Skin epidermis (tissue), 12 donors: ENCODE results near the gene TP53BP2.
A peak's percentile ranks its signal among the peaks of the same experiment; 100 is the strongest.
"Not testable (repeated sequence)": the region's sequence is repeated elsewhere in the genome, so short reads cannot be mapped to it uniquely, and the experiment has no call there.

ENCODE experiments used
- H3K27ac ChIP-seq, 21 experiments: fragments of 200-600 bp; sonication (generic) in 11 of 21; one replicate each; pipeline ENCODE4 v1.5.0; 2020; ENCODE audit warnings: mild to moderate bottlenecking in 3 of 21, inconsistent platforms in 2 of 21, moderate library complexity in 2 of 21
- H3K4me3 ChIP-seq, 7 experiments: fragments of 200-600 bp; sonication (generic) in 2 of 7; one replicate each; pipeline ENCODE4 v1.5.0; 2020; ENCODE audit warnings: inconsistent platforms in 2 of 7, mild to moderate bottlenecking in 2 of 7, moderate library complexity in 1 of 7

TP53BP2 gene

DNA sequence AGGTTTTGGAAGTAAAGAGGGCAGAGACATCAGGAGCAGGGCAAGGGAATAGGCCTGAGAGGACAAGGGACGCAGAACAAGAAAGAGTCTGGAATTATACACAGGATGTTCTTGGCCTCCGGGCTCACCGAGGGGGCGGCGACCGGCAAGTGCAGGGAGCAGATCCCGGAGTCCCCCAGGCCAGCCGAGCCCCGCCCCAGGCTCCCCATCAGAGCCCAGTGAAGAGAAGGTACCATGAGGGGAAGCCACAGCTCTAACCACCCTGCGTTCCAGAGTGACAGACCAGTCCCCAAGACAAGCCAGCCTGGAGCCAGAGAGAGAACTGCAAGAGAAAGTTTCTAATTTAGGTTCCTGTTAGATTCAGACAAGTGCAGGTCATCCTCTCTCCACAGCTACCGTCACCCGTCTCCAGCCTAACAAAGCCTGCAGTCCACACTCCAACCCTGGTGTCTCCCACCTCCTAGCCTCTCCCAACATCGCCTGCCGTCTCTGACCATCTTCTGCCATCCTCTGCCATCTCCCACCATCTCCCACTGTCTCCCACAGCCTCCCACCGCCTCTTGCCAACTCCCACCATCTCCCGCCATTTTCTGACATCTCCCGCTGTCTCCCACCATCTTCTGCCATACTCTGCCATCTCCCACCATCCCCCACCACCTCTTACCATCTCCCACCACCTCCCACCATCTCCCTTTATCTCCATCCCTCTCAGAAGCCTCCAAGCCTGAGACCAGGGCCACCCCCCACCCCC, 90.9 kb downstream of the TP53BP2 start:
- Histone ChIP-seq H3K4me3 (no peak overlapping the region), H3K27ac (no peak overlapping the region)

DNA sequence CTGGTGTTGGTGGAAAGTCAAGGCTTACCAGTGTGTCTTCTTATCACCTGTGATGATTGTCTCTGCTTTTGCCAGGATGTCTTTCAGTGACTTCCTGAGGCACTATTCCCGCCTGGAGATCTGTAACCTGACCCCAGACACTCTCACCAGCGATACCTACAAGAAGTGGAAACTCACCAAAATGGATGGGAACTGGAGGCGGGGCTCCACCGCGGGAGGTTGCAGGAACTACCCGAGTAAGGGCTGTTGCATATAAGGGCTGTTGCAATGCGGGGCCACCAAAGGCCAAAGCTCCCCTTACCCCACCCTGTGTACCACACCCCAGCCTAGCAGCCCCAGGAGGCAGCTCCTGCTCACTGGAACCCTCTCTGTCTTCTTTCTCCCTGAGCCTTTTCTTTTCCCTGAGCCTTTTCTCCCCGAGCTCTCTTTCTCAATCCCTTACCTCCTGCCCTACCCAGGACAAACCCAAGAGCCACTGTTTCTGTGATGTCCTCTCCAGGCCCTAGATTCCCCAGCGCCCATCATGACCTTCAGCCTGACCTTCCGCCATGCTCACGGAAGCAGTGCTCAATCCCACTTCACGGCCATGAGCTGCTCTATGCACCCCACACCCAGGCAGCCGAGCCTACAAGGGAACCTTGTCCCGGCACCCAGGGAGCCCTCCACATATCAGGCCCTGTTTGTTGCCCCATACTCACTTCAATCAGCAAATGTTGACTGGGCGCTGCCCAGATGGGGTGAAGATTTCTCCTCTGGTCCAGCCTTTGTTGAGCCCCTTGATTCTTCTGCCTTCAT, 92.8 kb downstream of the TP53BP2 start:
- H3K27ac ChIP-seq: no peak overlapping the region

DNA sequence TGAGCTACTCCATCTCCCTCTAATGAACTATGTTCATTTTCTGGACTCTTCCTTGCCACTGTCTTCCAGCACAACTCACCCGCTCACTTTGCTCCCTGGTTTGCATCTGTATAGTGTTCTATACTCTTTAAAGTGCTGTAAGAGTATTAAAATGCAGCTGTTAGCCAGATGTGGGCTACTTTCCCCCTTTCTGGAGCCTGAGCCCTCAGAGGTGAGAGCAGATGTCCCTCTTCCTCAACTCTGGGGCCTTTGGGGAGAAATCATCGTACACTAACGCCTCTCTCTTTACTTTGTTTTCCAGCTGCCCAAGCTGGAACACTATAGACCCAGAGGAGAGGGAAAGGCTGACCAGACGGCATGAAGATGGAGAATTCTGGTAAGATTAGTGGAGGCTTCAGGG, 94.1 kb downstream of the TP53BP2 start:
- H3K27ac ChIP-seq: peak overlapping the region in 1 of 21 experiments; percentile 24
- H3K4me3 ChIP-seq: no peak overlapping the region

More for the DNA sequence above, 92.8 kb downstream of the TP53BP2 start:
- H3K4me3 ChIP-seq: no peak overlapping the region

DNA sequence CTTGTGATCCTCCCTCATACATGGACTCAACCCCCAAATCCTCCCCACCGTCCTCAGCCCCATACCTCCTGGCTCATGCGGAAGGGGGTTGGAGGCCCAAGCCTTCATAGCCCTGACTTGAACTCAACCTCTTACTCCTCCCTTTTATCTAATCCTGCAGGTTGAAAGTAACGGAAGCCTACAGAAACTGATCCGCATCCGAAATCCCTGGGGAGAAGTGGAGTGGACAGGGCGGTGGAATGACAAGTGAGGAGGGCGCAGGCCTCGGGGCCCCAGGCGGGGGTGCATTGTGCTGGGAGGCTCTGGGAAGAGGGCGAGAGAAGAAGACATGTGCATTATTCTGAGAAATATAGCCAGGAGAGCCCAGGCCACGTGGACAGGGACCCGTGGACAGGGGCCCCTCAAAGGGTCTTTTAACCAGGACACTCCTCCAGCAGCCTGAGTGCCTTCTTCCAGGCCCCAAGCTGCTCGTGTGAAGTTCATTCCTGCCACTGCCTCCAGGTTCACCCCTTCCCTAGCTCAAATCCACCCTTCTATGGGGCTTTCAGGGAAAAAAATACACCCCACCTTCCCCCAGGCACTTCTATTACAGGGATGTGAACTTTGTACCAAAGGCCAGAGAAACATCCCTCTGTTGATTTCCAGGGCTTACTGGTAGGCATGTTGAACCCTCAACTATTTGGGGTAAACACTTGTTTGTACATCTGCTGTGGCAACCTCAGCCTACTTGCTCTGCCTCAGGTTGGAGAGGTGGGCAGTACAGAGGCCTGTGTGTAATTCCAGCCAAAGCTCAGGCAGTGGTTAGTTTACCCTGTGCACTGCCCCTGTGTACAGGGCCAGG, 94.8 kb downstream of the TP53BP2 start:
- H3K27ac ChIP-seq: peak overlapping the region in 1 of 21 experiments; percentile 24
- no peak overlapping the region for H3K4me3 ChIP-seq

DNA sequence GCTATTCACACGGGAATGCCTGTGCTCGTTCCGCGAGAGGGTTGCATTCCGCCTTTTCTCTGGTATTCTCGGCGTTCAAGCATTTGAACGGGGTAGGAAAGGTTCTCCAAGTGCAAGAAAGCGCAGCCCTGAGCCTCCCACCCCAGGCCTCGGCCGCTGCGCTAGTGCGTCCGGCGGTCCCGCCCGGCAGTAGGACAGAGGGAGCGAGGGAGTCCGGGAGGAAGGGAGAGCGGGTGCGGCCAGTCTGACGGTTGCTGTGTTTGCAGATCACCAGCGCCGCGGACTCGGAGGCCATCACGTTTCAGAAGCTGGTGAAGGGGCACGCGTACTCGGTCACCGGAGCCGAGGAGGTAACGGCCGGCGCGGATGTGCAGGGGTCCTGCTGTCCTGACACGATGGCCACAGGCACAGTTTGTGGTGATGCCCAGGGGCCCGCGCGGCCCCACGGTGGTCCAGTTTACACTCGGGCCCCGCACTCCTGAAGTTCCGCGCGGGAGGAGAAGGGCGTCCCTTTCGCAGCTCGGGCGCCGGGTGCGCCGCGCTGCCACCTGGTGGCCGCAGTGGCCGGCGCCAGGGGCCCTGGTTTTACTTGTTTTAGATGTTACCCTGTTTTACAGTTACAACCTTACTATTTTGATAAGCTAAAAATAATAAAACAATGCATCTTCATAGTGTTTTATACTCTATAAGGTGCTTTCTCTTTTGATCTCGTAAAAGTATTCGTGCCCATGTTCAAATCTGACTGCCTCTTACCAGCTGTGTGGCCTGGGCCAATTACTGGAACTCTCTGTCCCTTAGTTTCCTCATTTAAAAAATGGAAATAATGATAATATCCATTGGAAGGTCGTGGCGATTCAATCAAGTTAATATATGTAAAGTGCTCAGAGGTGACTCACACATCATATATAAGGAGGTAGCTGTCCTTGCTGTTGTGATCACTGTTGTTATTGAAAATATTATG, 96.7 kb downstream of the TP53BP2 start:
- H3K4me3 ChIP-seq: peak overlapping the region; percentile 26 to 40 (median 29)

DNA sequence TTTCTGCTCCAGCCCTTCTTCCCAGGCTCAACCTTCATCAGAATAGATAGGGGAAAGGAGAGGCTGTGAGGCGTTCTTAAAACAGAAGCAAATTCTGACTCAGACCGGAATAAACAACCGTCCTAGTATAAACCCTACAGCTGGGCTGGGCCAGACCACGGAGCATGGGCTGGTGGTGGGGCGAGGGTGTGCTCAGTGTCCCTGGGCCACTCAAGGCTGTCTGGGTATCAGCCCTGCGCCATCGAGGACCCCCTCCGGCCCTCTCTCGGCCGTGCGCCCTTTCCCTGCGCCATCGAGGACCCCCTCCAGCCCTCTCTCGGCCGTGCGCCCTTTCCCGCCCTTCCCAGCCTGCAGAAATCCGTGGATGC, 97.4 kb downstream of the TP53BP2 start:
- Histone ChIP-seq H3K27ac (peak overlapping the region in 12 of 21 experiments; percentile 29 to 70 (median 61)), H3K4me3 (peak overlapping the region in 6 of 7 experiments; percentile 26 to 40 (median 28))

More for the DNA sequence above, 96.7 kb downstream of the TP53BP2 start:
- peak overlapping the region in 13 of 21 experiments; percentile 11 to 70 (median 59) for H3K27ac ChIP-seq

DNA sequence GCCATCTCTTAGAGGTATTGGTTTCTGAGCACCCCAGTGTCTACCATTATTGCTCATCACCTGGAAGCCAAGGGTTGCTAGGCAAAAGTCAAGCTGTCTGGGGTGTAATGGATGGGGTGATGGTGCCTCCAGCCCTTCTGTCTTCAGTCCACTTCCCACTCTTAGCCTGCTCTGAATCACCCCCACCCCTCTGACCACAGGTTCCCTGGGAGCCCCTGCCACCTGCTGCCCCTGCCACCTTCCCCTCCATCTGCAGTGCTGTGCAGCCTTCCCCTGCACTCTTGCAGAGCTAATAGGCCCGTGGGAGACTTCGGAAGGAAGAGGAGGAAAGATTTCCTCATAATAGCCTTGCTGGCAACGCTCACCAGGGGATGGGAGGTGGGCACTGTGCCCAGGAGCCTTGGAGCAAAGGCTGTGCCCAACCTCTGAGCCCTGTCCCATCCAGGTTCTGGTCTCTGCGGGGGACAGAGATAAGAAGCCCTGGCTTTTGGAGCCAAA, 97.9 kb downstream of the TP53BP2 start:
- Histone ChIP-seq H3K27ac (peak overlapping the region in 10 of 21 experiments; percentile 0 to 68 (median 60)), H3K4me3 (no peak overlapping the region)

DNA sequence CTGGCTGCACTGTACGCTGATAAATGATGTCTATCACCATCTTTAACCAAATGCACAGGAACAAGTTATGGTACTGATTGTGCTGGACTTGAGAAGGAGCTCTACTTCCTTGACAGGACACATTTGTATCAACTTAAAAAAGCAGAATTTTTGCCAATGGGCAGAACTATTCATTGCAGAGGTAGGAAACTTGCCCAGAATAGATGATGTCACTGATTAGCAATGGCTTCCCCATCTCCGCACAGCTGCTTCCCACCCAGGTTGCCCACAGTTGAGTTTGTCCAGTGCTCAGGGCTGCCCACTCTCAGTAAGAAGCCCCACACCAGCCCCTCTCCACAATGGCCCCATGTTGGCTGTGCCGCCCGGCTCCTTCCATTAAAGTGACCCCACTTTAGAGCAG, 100.0 kb downstream of the TP53BP2 start:
- Histone ChIP-seq H3K27ac (no peak overlapping the region), H3K4me3 (no peak overlapping the region)

DNA sequence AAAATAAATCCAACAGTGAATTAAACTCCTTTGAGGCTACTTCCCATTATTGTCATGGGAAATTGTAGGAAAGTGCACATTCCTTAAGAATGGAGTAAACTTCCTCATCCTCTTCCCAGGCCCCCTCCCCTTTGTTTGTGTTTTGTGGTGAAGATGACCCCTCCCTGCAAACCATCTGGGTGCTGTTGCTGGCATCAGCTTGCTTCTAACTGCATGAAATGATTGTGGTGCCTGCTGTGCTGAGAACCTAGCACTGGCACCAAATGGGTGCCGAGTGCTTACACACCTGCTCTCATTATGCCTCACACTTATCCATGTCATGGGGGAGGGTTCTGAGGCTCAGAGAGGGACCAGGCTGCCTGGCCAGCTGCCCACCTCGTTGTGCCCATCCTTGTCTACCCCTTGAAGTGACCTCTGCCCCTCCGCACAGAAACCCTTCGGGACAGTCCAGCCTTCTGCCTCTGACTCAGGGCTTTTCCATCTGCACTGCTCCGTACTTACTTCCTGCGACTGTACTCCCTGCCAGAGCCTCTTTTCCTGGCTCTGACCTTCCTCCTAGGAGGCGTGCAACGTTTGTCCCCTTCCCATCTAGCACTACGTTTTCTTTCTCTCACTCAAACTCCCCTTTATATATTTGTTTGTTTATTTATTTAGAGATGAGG, 102.8 kb downstream of the TP53BP2 start:
- H3K4me3 ChIP-seq: no peak overlapping the region
- peak overlapping the region in 1 of 21 experiments; percentile 5 for H3K27ac ChIP-seq

DNA sequence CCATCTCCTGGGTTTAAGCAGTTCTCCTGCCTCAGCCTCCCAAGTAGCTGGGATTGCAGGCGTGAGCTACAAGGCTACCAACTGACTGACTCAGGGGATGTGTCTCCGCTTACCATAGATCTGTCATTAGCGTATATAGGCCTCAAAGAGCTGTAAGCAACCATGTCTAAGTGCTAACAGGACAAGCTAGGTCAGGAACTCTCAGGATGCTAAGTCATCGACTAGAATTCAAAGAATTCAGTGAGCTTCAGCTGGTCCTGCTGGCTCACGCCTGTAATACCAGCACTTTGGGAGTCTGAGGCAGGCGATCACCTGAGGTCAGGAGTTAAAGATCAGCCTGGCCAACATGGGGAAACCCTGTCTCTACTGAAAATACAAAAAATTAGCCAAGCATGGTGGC, 103.9 kb downstream of the TP53BP2 start:
- no peak overlapping the region for H3K4me3 ChIP-seq
- H3K27ac ChIP-seq: no peak overlapping the region

DNA sequence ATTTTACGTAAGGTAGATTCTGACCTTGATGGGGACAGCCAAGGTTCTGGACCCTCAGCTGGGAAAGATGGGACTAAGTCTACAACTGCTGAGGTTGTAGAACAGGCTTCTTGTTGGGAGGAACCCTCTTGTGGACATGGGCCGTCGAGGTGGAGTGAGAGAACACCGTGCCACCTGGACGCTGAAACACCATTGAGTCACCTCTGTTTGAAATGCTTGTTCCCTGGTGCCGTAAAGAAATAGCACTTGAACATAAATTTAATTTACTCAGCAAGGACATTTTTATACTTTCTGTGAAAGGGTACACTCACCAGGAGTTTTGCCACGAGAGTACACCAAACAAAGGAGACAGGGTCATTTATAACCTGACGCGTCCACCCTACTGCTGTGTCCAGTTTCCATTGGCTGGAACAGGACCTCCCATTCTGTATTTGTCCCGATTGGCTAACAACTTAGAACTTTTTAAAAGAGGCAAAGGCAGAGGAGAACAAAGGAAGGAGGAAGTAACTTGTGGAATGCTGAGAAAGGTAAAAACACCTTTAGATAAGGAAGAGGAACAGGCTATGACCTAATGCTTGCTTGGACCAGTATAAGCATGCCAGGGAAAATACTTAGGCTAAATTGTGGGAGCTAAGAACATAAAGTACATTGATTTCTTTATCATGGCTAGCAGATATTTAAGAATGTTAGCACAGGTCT, 105.6 kb downstream of the TP53BP2 start:
- H3K27ac ChIP-seq: peak overlapping the region in 10 of 21 experiments; percentile 1 to 67 (median 35)

DNA sequence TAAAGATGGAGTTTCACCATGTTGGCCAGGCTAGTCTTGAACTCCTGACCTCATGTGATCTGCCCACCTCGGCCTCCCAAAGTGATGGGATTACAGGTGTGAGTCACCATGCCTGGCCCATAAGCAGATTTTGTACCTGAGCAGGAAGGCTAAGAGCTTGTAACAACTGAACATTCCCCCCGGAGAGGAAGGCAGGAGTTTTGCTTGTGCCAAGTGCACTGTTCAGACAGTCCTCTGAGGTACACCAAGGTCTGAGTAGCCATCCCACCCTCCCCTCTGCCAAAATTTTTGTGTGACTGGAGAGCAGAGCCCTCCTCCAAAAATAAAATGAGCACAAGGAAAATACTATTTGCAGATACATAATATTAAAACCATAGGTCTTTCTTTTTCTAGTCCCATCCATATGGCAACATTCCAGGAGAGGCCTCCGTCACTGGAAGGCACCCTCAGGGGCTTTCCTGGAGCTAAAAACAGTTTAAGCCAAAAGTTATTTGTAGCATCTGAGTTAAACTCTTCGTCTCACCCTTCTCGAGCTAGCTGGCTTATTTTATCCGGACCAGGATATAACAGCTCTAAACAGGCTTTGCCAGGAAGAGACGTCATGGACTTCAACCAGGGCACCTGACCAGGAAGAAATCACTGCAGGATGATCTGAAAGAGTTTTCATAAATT, 106.2 kb downstream of the TP53BP2 start:
- peak overlapping the region in 11 of 21 experiments; percentile 1 to 67 (median 44) for H3K27ac ChIP-seq
- no peak overlapping the region for H3K4me3 ChIP-seq

More for the DNA sequence above, 105.6 kb downstream of the TP53BP2 start:
- not testable (repeated sequence) for H3K4me3 ChIP-seq

DNA sequence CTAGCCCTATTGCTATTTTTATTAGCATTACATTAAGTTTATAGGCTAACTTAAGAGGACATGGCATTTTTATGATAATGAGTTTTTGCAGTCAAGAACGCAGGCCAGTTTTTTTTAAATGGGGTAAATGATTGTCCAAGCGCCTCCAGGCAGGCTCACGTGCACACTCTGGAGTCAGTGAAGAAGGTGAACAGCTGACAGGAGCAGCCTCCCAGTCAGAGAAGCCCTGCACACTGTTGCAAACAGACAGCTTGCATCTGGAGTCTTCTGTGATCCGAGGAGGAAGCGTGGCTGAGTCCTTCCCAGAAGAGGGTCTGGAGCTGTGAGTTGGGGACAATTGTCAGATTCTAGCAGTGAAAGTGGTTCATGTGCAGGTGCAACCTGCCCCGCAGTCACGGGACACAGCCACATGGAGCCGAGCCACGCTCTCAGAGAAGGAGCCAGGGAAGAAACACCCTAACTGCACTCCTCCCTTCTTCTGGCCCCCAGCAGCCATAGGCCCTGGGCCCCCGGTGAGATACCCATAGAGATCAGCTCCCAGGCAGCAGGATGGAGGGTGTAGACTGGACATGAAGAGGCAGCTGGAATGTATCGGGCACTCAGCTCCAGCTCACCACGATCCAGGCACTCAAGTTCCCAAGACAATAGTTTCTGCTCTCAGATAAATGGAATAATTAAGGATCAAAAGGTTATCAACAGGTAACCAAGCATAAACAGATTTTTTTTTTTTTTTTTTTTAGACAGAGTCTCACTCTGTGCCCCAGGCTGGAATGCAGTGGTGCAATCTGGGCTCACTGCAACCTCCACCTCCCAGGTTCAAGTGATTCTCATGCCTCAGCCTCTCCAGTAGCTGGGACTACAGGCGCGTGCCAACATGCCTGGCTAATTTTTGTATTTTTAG, 107.0 kb downstream of the TP53BP2 start:
- H3K27ac ChIP-seq: peak overlapping the region in 10 of 21 experiments; percentile 1 to 67 (median 38)
- no peak overlapping the region for H3K4me3 ChIP-seq

DNA sequence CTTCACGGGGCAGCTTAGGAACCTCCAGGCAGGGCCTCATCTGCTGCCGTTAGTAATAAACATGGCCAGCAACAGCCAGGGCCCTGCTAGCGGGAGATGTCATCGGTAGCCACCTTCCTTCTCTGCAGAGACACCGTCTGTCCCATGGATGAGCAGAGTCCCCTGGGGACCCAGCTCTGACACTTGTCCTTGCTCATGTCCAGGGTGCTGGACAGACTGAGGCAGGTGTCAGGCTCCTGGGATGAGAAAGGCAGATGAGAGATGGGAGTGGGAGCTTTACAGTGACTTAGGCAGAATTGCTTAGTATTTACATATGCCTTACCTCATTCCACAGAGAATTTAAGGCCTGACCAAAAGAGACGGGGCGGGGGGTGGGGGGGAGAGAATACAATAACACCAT, 108.4 kb downstream of the TP53BP2 start:
- Histone ChIP-seq H3K4me3 (no peak overlapping the region), H3K27ac (peak overlapping the region in 2 of 21 experiments; percentile 20 to 63)

DNA sequence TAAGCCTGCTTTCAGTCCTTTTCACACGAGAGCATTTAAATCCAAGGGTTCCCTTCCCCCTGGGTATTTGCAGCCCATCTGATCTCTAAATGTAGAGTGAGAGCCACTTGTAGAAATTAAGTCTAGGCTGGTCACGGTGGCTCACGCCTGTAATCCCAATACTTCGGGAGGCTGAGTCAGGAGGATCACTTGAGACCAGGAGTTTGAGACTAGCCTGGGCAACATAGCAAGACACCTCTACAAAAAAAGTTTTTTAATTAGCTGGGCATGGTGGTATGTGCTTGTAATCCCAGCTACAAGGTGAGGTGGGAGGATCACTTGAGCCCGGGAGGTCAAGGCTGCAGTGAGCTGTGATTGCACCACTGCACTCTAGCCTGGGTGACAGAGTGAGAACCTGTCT, 109.1 kb downstream of the TP53BP2 start:
- H3K27ac ChIP-seq: peak overlapping the region in 2 of 21 experiments; percentile 20 to 63
- H3K4me3 ChIP-seq: not testable (repeated sequence)
